ENCODE data around the gene SKIC3.

Gene SKIC3

DNA sequence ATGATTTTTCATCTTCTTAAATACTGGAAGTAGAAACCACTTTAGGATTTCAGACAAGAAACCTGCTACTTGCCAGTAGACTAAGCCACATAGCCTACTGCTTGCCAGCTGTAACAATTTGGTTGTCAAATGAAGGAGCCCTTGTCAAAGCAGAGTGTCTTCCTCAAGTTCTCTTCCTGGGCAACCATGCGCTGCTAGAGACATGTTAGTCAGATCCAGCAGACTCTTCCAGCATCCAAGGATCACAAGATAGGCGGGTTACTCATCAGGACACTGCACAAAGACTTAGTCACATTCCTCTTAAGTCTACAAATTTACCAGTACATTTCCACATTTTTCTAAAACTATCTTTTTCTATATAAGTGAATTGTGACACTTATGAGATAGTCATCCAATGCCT lies 24.4 kb downstream of the SKIC3 start:
- H3K4me3 ChIP-seq (ENCODE audit: low read length) = no peak overlapping the region
- H4K8ac ChIP-seq (ENCODE audit: low read depth, low read length) = no peak overlapping the region
- no peaks in the 10 kb centered on the region for H3K36me3 ChIP-seq (ENCODE audit: control insufficient read depth, insufficient read depth, low read length)
- no peaks in the 10 kb centered on the region for H3K79me2 ChIP-seq (ENCODE audit: control insufficient read depth, insufficient read depth, low read length)
- no peak overlapping the region for H2BK5ac ChIP-seq (ENCODE audit: low read length)
- no CpG with 5 or more reads among the region's 2 CpGs for WGBS (ENCODE audit: extremely low coverage, insufficient coverage, low lambda C conversion rate)
- H3K18ac ChIP-seq (ENCODE audit: low read length) = no peak overlapping the region
- no peak overlapping the region for H3K27ac ChIP-seq (ENCODE audit: low read depth, low read length)
- no peak overlapping the region for H2BK120ac ChIP-seq (ENCODE audit: low read depth, low read length)
- H3K27me3 ChIP-seq (ENCODE audit: insufficient read depth, low read length, poor library complexity) = no peaks in the 10 kb centered on the region
- H4K5ac ChIP-seq (ENCODE audit: low read length) = no peak overlapping the region
- no peaks in the 10 kb centered on the region for H3K4me1 ChIP-seq (ENCODE audit: control insufficient read depth, low read depth, low read length)
- H3K23ac ChIP-seq (ENCODE audit: low read length) = no peak overlapping the region
- H2AK5ac ChIP-seq (ENCODE audit: low read length) = no peak overlapping the region
- DNase-seq = no peak
- no peak overlapping the region for H3K56ac ChIP-seq (ENCODE audit: low read length)
- H3K4ac ChIP-seq (ENCODE audit: low read depth, low read length) = no peak overlapping the region
- H3K9ac ChIP-seq (ENCODE audit: low read length) = no peak overlapping the region
- H2BK15ac ChIP-seq (replicated peaks; ENCODE audit: low read depth) = no peak overlapping the region
- peaks cover 2% of the 10 kb centered on the region for H3K79me1 ChIP-seq (ENCODE audit: low read length)
- no peak overlapping the region for H3K4me2 ChIP-seq (ENCODE audit: low read length)

DNA sequence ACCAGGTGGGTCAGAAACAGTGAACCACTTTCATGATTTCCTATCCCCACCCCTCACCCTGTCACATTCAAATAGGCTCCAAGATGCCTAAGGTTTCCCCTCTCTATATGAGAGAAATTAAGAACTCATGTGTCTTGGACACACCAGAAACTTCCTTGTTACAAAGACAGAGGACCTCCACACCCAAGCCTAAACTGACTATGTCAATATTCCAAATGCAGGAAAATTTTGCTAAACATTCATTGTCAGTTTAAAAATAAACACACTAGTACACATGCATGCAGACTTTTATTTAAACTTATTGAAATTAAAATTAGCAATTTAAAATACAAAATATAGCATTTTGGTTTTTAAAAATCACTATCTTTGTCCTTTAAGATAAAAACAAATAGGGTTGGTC lies 26.2 kb downstream of the SKIC3 start:
- no peak for DNase-seq
- Histone ChIP-seq H3K4me1 (ENCODE audit: control insufficient read depth, low read depth, low read length) (no peaks in the 10 kb centered on the region), H4K8ac (ENCODE audit: low read depth, low read length) (no peak overlapping the region), H4K5ac (ENCODE audit: low read length) (no peak overlapping the region), H2AK5ac (ENCODE audit: low read length) (no peak overlapping the region), H3K18ac (ENCODE audit: low read length) (no peak overlapping the region), H3K4me2 (ENCODE audit: low read length) (no peak overlapping the region), H3K23ac (ENCODE audit: low read length) (no peak overlapping the region), H2BK5ac (ENCODE audit: low read length) (no peak overlapping the region), H3K36me3 (ENCODE audit: control insufficient read depth, insufficient read depth, low read length) (no peaks in the 10 kb centered on the region), H3K79me1 (ENCODE audit: low read length) (peaks cover 2% of the 10 kb centered on the region), H2BK15ac (replicated peaks; ENCODE audit: low read depth) (no peak overlapping the region), H3K56ac (ENCODE audit: low read length) (no peak overlapping the region), H3K79me2 (ENCODE audit: control insufficient read depth, insufficient read depth, low read length) (no peaks in the 10 kb centered on the region), H2BK120ac (ENCODE audit: low read depth, low read length) (no peak overlapping the region), H3K27ac (ENCODE audit: low read depth, low read length) (no peak overlapping the region), H3K9ac (ENCODE audit: low read length) (no peak overlapping the region), H3K27me3 (ENCODE audit: insufficient read depth, low read length, poor library complexity) (no peaks in the 10 kb centered on the region), H3K4ac (ENCODE audit: low read depth, low read length) (no peak overlapping the region), H3K4me3 (ENCODE audit: low read length) (no peak overlapping the region)

- no peak overlapping the region for H3K23ac ChIP-seq (ENCODE audit: low read length)
- no peak overlapping the region for H4K8ac ChIP-seq (ENCODE audit: low read depth, low read length)
- H3K79me2 ChIP-seq (ENCODE audit: control insufficient read depth, insufficient read depth, low read length) = no peaks in the 10 kb centered on the region
- no peak overlapping the region for H2AK5ac ChIP-seq (ENCODE audit: low read length)
- no peak overlapping the region for H2BK120ac ChIP-seq (ENCODE audit: low read depth, low read length)
- no peak overlapping the region for H3K4me3 ChIP-seq (ENCODE audit: low read length)
- peaks cover 2% of the 10 kb centered on the region for H3K79me1 ChIP-seq (ENCODE audit: low read length)
- H2BK15ac ChIP-seq (replicated peaks; ENCODE audit: low read depth) = no peak overlapping the region
- no peak overlapping the region for H3K27ac ChIP-seq (ENCODE audit: low read depth, low read length)
- H3K4me1 ChIP-seq (ENCODE audit: control insufficient read depth, low read depth, low read length) = no peaks in the 10 kb centered on the region
- DNase-seq = no peak
- H3K18ac ChIP-seq (ENCODE audit: low read length) = no peak overlapping the region
- H2BK5ac ChIP-seq (ENCODE audit: low read length) = no peak overlapping the region
- no peaks in the 10 kb centered on the region for H3K27me3 ChIP-seq (ENCODE audit: insufficient read depth, low read length, poor library complexity)
- H3K9ac ChIP-seq (ENCODE audit: low read length) = no peak overlapping the region
- no CpG with 5 or more reads among the region's 2 CpGs for WGBS (ENCODE audit: extremely low coverage, insufficient coverage, low lambda C conversion rate)
- no peak overlapping the region for H3K56ac ChIP-seq (ENCODE audit: low read length)
- H3K36me3 ChIP-seq (ENCODE audit: control insufficient read depth, insufficient read depth, low read length) = no peaks in the 10 kb centered on the region
- no peak overlapping the region for H4K5ac ChIP-seq (ENCODE audit: low read length)
- H3K4me2 ChIP-seq (ENCODE audit: low read length) = no peak overlapping the region
- no peak overlapping the region for H3K4ac ChIP-seq (ENCODE audit: low read depth, low read length)
Measured at GRCh38 chr5:95526871-95527270, 27.9 kb downstream of the SKIC3 start.

DNA sequence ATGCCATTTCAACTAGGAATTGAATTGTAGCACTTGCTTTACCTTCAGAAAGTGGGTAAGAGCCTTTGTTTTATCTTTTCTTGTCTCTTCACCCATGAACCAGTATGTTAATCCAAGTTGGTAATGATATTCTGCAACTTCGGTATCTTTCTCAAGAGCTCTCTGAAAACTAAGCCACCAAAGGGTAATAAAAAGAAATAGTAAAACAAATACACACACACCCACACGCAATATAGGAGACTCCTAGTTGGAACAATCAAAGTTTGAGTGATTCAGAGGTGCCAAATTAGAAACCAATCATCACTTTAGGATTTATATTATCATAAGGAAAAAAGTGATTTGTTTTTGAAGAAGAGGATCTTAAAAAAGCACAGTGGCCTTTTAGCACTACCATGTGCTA lies 30.4 kb downstream of the SKIC3 start:
- H3K36me3 ChIP-seq (ENCODE audit: control insufficient read depth, insufficient read depth, low read length) = no peaks in the 10 kb centered on the region
- no peak overlapping the region for H3K27ac ChIP-seq (ENCODE audit: low read depth, low read length)
- H4K5ac ChIP-seq (ENCODE audit: low read length) = no peak overlapping the region
- no peak overlapping the region for H3K4me3 ChIP-seq (ENCODE audit: low read length)
- no peaks in the 10 kb centered on the region for H3K4me1 ChIP-seq (ENCODE audit: control insufficient read depth, low read depth, low read length)
- no peak overlapping the region for H3K23ac ChIP-seq (ENCODE audit: low read length)
- H3K18ac ChIP-seq (ENCODE audit: low read length) = no peak overlapping the region
- H2BK15ac ChIP-seq (replicated peaks; ENCODE audit: low read depth) = no peak overlapping the region
- H3K9ac ChIP-seq (ENCODE audit: low read length) = no peak overlapping the region
- H3K79me1 ChIP-seq (ENCODE audit: low read length) = no peaks in the 10 kb centered on the region
- H2BK120ac ChIP-seq (ENCODE audit: low read depth, low read length) = no peak overlapping the region
- H4K8ac ChIP-seq (ENCODE audit: low read depth, low read length) = no peak overlapping the region
- no peak for DNase-seq
- H2BK5ac ChIP-seq (ENCODE audit: low read length) = no peak overlapping the region
- no peak overlapping the region for H3K56ac ChIP-seq (ENCODE audit: low read length)
- no peaks in the 10 kb centered on the region for H3K79me2 ChIP-seq (ENCODE audit: control insufficient read depth, insufficient read depth, low read length)
- no peak overlapping the region for H3K4me2 ChIP-seq (ENCODE audit: low read length)
- no peak overlapping the region for H3K4ac ChIP-seq (ENCODE audit: low read depth, low read length)
- no peaks in the 10 kb centered on the region for H3K27me3 ChIP-seq (ENCODE audit: insufficient read depth, low read length, poor library complexity)
- no CpG with 5 or more reads among the region's 2 CpGs for WGBS (ENCODE audit: extremely low coverage, insufficient coverage, low lambda C conversion rate)
- no peak overlapping the region for H2AK5ac ChIP-seq (ENCODE audit: low read length)

DNA sequence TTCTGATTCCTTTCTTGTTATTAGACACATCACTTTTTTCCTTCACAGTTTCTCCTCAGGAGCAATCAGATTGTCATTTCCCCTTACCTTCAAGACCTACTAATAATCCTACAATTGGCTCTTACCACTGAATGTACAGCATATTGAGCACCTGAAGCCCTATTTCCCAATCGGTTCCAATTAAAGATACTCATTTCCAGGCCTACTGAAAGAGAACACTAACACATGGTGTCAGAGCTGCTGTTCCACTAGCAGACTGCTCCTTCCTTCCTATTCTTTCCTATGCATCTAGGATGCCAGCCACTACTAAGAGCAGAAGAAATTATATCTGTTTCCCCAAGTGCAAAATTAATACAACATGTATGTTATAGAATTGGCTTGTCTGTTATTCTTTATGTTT lies 34.6 kb downstream of the SKIC3 start:
- no peak overlapping the region for H2AK5ac ChIP-seq (ENCODE audit: low read length)
- no peak overlapping the region for H2BK15ac ChIP-seq (replicated peaks; ENCODE audit: low read depth)
- H3K27ac ChIP-seq (ENCODE audit: low read depth, low read length) = no peak overlapping the region
- no peak overlapping the region for H4K5ac ChIP-seq (ENCODE audit: low read length)
- H3K4me3 ChIP-seq (ENCODE audit: low read length) = no peak overlapping the region
- WGBS (ENCODE audit: extremely low coverage, insufficient coverage, low lambda C conversion rate) = no CpG with 5 or more reads among the region's 1 CpG
- no peaks in the 10 kb centered on the region for H3K36me3 ChIP-seq (ENCODE audit: control insufficient read depth, insufficient read depth, low read length)
- H3K23ac ChIP-seq (ENCODE audit: low read length) = no peak overlapping the region
- no peak overlapping the region for H2BK120ac ChIP-seq (ENCODE audit: low read depth, low read length)
- no peak overlapping the region for H2BK5ac ChIP-seq (ENCODE audit: low read length)
- no peak overlapping the region for H3K4ac ChIP-seq (ENCODE audit: low read depth, low read length)
- no peaks in the 10 kb centered on the region for H3K79me1 ChIP-seq (ENCODE audit: low read length)
- no peak overlapping the region for H3K56ac ChIP-seq (ENCODE audit: low read length)
- H3K4me2 ChIP-seq (ENCODE audit: low read length) = no peak overlapping the region
- no peak overlapping the region for H3K9ac ChIP-seq (ENCODE audit: low read length)
- no peaks in the 10 kb centered on the region for H3K4me1 ChIP-seq (ENCODE audit: control insufficient read depth, low read depth, low read length)
- no peaks in the 10 kb centered on the region for H3K79me2 ChIP-seq (ENCODE audit: control insufficient read depth, insufficient read depth, low read length)
- DNase-seq = no peak
- H3K18ac ChIP-seq (ENCODE audit: low read length) = no peak overlapping the region
- H3K27me3 ChIP-seq (ENCODE audit: insufficient read depth, low read length, poor library complexity) = no peaks in the 10 kb centered on the region
- H4K8ac ChIP-seq (ENCODE audit: low read depth, low read length) = no peak overlapping the region

DNA sequence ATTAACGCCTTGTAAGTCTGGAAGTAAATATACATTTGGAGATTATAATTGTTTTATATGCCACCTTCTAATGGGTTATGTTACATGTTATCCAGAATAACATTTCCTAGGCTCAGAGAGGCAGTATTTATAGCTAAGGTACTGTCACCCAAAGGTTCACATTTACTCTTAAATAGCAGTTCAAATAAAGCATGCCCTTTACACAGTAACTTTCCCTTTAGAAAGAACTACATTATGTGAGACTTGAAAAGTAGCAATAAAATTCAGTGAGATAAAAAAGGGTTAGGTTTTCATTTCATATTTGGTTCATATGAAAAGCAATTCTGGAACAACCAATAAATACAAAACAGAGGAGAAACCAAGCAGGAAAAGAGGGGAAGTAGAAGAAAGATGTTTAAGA lies 35.1 kb downstream of the SKIC3 start:
- Histone ChIP-seq H3K18ac (ENCODE audit: low read length) (no peak overlapping the region), H2BK5ac (ENCODE audit: low read length) (no peak overlapping the region), H3K9ac (ENCODE audit: low read length) (no peak overlapping the region), H4K5ac (ENCODE audit: low read length) (no peak overlapping the region), H3K23ac (ENCODE audit: low read length) (no peak overlapping the region), H3K4me1 (ENCODE audit: control insufficient read depth, low read depth, low read length) (no peaks in the 10 kb centered on the region), H3K27ac (ENCODE audit: low read depth, low read length) (no peak overlapping the region), H4K8ac (ENCODE audit: low read depth, low read length) (no peak overlapping the region), H3K4me2 (ENCODE audit: low read length) (no peak overlapping the region), H3K27me3 (ENCODE audit: insufficient read depth, low read length, poor library complexity) (no peaks in the 10 kb centered on the region), H3K36me3 (ENCODE audit: control insufficient read depth, insufficient read depth, low read length) (no peaks in the 10 kb centered on the region), H3K56ac (ENCODE audit: low read length) (no peak overlapping the region), H2BK120ac (ENCODE audit: low read depth, low read length) (no peak overlapping the region), H2BK15ac (replicated peaks; ENCODE audit: low read depth) (no peak overlapping the region), H3K79me2 (ENCODE audit: control insufficient read depth, insufficient read depth, low read length) (no peaks in the 10 kb centered on the region), H3K4ac (ENCODE audit: low read depth, low read length) (no peak overlapping the region), H3K79me1 (ENCODE audit: low read length) (no peaks in the 10 kb centered on the region), H3K4me3 (ENCODE audit: low read length) (no peak overlapping the region), H2AK5ac (ENCODE audit: low read length) (no peak overlapping the region)
- WGBS (ENCODE audit: extremely low coverage, insufficient coverage, low lambda C conversion rate) = no CpG with 5 or more reads among the region's 1 CpG
- no peak for DNase-seq
